Inflammatory macrophage (primary cell): ENCODE measurements around the gene SIRT1.
"Not testable (repeated sequence)": the region's sequence is repeated elsewhere in the genome, so short reads cannot be mapped to it uniquely, and the experiment has no call there.

Experiments
- DNase-seq, 2 donors: peaks; one replicate each; pipeline ENCODE4 v3.0.0-alpha.2; 2020 to 2022

Gene SIRT1

GRCh38 chr10:67877421-67877820 is 7.0 kb upstream of the SIRT1 start:
- DNase-seq = not testable (repeated sequence)

GRCh38 chr10:67878133-67878532 is 6.3 kb upstream of the SIRT1 start:
- no peak for DNase-seq

GRCh38 chr10:67883710-67884312 is 645 bp upstream of the SIRT1 start:
- DNase-seq = no peak

DNA sequence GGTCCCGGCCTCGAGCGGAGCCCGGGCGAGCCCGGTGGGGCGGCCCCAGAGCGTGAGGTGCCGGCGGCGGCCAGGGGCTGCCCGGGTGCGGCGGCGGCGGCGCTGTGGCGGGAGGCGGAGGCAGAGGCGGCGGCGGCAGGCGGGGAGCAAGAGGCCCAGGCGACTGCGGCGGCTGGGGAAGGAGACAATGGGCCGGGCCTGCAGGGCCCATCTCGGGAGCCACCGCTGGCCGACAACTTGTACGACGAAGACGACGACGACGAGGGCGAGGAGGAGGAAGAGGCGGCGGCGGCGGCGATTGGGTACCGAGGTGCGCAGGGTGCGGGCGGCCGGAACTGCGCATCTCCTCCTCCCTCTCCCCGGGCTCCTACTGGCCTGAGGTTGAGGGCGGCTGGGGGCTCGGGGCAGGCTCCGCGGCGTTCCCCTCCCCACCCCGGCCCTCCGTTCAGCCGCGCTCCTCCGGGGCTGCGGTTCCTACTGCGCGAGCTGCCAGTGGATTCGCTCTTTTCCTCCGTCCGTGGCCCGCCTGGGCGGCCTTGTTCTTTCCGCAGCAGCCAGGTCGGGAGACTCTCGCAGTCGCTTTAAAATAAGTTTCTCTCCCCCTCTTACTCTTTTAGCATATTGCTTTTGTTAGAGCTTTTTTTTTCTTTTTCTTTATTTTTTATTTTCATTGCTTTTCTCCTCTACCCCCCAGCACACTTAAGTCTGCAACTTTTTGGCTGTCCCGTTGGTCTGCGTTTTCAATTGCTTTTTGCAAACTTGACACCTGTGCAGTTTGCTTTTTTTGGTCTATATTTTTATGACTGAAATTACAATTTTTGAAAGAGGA is 600 bp downstream of the SIRT1 start:
- peak; percentile 84 to 86 for DNase-seq

DNA sequence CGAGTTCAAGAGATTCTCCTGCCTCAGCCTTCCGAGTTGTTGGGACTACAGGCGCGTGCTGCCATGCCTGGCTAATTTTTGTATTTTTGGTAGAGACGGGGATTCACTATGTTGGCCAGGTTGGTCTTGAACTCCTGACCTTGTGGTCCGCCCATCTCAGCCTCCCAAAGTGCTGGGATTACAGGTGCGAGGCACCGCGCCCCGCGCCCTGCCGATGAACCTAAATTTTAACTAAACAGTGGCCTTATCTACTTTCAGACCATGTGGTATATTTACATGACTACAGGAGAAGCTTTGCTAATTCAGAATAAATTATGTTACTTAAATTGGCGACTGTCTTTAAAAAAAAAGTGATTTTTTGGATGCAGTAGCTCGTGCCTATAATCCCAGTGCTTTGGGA is 9.2 kb downstream of the SIRT1 start:
- no peak for DNase-seq

DNA sequence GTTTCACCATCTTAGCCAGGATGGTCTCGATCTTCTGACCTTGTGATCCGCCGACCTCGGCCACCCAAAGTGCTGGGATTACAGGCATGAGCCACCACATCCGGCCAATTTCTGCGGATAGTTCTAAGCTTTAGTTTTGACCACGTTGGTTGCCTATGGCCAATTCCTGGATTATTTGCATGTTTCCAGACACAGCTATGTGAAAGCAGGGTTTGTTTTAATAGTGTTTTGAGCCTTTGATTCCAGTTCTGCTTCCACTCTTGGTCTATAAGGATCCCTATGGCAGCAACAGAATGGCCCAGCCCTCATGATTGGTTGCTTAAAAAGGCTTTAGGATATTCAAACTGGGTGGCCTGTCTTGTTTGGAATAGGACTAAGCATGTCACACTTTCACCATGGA is 19.1 kb downstream of the SIRT1 start:
- no peak for DNase-seq

- no peak for DNase-seq
Measured at GRCh38 chr10:67912331-67912946, 28.0 kb downstream of the SIRT1 start.

GRCh38 chr10:67914777-67915340 is 30.4 kb downstream of the SIRT1 start:
- DNase-seq = no peak

DNA sequence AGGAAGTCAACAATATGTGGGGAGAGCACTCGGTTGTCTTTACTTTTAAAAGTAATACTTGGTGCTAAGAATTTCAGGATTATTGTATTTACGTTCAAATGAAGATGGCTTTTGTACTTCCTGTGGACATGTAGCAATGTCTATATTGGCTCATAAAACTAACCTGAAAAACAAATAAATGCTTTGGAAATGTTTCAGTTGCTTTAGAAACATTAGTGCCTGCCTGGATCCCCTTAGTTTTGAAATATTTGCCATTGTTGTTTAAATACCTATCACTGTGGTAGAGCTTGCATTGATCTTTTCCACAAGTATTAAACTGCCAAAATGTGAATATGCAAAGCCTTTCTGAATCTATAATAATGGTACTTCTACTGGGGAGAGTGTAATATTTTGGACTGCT is 32.7 kb downstream of the SIRT1 start:
- no peak for DNase-seq

DNA sequence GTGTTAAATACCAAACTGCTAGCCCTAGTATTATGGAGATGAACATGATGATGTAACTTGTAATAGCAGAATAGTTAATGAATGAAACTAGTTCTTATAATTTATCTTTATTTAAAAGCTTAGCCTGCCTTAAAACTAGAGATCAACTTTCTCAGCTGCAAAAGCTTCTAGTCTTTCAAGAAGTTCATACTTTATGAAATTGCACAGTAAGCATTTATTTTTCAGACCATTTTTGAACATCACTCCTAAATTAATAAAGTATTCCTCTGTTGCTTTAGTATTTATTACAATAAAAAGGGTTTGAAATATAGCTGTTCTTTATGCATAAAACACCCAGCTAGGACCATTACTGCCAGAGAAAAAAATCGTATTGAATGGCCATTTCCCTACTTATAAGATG is 33.2 kb downstream of the SIRT1 start:
- no peak for DNase-seq

DNA sequence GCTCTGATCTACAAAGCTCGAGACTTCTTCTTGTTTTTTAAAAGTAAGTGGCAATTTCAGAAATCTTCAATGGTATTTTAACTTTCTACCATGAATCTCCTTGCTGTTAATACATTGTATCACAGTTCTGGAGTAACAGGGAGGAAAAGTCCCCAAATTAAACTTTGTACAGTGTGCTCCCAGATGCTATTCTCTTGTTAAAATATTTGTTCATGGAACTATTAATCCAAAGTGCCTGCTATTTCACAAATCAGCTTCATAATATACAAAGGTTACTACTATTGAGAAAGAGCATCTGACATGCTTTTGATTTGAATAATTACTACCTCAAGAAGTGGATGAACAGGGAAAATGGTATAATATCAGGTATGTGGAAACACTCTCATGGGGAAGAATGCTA is 36.6 kb downstream of the SIRT1 start:
- DNase-seq = no peak

DNA sequence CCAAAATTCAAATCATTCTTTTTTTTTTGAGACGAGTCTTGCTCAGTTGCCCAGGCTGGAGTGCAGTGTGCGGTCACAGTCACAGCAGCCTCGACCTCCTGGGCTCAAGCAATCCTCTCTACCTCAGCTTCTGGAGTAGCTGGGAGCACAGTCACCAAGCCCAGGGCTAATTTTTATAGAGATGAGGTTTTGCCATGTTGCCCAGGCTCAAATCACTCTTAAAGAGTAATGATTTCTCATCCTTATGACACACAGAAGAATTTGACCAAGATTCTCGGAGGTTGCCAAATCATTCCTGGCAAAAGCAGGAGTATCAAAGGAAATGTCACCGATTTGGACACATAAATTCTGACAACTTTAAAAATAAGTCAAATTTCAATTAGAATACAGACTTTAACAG is 39.1 kb downstream of the SIRT1 start:
- DNase-seq = no peak

DNA sequence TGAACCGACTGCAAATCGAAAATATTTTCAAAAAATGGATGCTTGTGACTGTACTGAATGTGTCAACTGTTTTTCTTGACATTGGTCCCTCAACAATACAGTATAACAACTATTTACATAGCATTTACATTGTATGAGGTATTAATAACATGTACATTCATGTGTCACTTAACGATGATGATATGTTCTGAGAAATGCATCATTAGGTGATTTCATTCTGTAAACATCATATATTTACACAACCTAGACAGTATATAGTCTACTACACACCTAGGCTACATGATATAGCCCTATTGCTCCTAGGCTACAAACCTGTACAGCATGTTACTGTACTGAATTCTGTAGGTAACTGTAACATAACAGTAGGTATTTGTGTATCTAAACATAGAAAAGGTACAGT is 39.7 kb downstream of the SIRT1 start:
- no peak for DNase-seq

DNA sequence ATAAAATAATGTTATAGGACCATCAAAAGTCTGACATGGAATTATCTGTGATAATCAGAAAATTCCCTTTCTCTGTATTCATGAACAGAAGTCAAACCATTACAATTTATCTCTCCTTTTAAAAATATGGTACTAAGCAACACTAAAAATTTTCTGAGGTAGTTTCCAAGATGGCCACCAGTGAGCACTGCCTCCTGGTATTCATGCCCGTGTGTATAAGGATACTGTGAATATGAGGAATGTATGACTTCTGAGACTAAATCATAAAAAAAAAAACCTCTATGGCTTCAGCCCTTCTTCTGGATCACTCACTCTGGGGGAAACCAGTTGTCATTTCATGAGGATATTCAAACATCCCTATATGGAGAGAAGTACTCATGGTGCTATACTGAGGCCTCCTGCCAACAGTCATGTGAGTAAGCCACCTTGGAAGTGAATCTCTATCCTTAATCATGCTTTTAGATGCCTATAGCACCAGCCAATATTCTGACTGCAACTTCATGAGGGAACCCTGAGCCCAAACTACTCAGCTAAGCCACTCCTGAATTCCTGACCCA is 41.1 kb downstream of the SIRT1 start:
- DNase-seq = no peak

DNA sequence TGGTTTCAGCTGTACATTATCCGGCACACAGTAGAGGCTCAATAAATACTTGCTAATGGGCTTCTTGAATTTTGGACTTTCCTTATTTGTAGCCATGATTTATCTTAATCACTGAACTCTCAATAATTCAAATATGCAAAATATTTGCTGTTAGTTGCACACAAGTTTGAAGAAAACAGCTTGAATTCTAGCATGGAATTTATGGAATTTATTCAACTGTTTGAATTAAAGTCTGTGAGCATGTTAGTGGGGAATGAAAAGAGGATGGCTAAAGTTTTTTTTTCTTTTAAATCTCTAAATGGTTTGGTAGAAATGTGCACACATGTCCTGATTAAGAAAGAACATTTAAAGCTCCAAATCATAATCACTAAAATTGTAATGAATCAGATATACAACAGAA is 42.5 kb downstream of the SIRT1 start:
- DNase-seq = no peak

DNA sequence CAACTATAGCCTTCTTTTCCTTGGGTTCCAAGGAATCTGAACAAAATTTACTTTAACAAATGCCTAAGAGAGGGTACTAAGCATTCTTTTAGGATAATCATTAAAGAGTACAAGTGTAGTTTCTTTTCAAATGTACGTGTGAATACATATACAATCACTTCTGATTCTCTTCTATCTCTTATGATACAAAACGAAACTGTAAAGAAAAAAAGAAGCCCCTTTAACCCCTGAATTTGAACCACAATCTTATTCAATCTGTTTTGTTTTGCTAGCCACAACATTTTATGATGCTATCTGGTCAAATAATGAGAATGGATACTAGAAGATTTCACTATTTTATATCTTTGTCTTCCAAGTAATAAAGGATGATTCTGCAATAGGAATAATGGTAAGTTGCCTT is 48.7 kb downstream of the SIRT1 start:
- DNase-seq = no peak

DNA sequence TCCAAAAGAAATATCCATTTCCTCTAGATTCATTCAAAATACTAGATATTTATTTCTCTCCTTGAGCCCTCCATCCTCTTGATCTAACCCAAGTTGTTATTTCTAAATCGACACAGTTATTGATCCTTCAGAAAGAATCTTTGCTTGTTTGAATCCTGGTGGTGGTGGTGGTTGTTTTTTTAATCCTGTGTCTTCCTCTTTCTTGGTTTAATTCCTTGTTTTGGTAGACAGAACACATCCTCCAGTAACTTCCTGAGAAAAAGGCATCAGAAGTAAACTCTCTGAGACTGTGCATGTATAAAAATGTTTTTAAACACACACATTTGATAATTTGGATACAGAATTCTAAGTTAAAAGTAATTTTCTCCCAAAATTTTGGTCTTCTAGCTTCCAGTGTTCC is 49.9 kb downstream of the SIRT1 start:
- peak; percentile 11 to 49 for DNase-seq

- DNase-seq = no peak
Measured at GRCh38 chr10:67935223-67935622, 50.8 kb downstream of the SIRT1 start.

DNA sequence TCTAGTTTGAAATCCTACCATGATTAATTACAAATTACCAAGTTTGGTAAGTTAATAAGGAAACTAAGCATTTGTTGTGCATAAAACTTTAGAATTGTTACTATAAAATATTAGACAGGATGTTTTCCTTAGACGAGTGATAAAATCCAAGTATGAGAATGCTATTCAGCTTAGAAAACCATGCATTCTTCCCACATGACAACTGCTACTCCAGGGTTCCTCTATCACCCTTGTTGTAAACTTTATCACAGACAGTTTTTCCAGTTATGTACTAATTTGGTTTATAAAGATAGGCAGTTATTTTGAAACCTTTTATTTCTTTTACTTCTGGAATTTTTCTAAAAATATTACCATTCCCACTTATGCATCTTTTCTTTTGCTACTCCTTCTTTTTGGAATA is 52.0 kb downstream of the SIRT1 start:
- no peak for DNase-seq

GRCh38 chr10:67943917-67944316 is 59.5 kb downstream of the SIRT1 start:
- no peak for DNase-seq

- no peak for DNase-seq
Measured at GRCh38 chr10:67955614-67956013, 71.2 kb downstream of the SIRT1 start.

DNA sequence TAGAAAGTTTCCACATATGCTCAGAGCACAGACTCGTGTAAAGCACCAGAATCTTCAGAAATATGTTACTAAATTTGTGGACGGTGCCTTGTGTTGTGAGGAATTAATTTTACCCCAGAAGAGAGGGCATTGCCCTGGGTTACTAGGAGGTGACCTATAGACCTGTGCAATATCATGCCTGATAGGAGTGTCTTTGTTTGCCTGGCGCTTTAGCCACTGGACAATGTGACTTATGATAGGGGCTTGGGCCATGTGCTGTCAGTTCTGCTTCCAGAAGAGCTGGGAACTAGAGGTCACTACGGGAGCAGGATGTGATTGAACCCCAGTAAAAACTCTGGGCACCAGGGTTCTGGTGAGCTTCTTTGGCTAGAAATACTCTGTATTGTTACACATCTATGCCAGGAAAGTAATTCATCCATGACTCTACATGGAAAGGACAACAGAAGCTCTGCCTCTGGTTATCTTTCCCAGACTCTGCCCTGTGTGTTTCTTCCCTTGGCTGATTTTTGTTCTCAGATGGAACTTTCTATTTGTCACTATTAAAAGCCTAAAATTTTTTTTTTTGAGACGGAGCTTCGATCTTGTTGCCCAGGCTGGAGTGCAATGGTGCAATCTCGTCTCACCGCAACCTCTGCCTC is 75.5 kb downstream of the SIRT1 start:
- DNase-seq = no peak

- DNase-seq = no peak
Measured at GRCh38 chr10:67965456-67965855, 81.0 kb downstream of the SIRT1 start.
